T-helper 1 cell treated with Interleukin-12 subunit alpha and Interleukin-12 subunit beta and Interleukin-4 antibody, amounts not matched to agents 30 μg/mL and 1 μg/mL, for 36 hours (primary cell): ENCODE results near the gene MAEA.
"Not testable (repeated sequence)": the region's sequence is repeated elsewhere in the genome, so short reads cannot be mapped to it uniquely, and the experiment has no call there.

Experiments used
- H3K27ac Mint-ChIP-seq: one replicate; pipeline ENCODE4 v1.8.0; 2021; ENCODE audit warnings: mild to moderate bottlenecking, mixed read lengths
- H3K27me3 Mint-ChIP-seq: one replicate; pipeline ENCODE4 v1.8.0; 2021; ENCODE audit warnings: low read depth, mixed read lengths
- H3K36me3 Mint-ChIP-seq: one replicate; pipeline ENCODE4 v1.8.0; 2021; ENCODE audit warnings: low read depth, mixed read lengths
- H3K4me1 Mint-ChIP-seq: one replicate; pipeline ENCODE4 v1.8.0; 2021; ENCODE audit warnings: low read depth, mixed read lengths
- H3K4me3 Mint-ChIP-seq: one replicate; pipeline ENCODE4 v1.8.0; 2021; ENCODE audit warnings: mild to moderate bottlenecking, moderate library complexity, mixed read lengths
- H3K9me3 Mint-ChIP-seq: one replicate; pipeline ENCODE4 v1.8.0; 2021; ENCODE audit warnings: mixed read lengths

Gene MAEA

DNA sequence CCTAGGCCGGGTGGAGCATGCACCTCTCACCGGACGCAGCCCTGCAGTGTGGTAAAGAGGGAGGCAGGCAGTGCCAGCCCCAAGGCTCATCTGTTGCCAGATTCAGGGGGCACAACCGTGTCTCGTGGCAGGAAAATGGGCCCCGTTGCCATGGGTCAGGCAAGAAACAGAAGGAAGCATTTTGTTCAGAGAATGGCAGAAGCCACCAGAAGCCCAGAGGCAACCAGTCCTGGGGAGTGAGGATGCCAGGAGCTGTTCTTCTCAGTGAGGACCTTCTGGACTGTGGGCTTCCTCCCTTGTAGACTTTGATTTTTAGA is 44.8 kb downstream of the MAEA start:
- Mint-ChIP-seq H3K36me3 (peaks cover 44% of the 10 kb centered on the region), H3K4me3 (no peak overlapping the region), H3K9me3 (peaks cover 5% of the 10 kb centered on the region), H3K27ac (no peak overlapping the region), H3K4me1 (peaks cover 33% of the 10 kb centered on the region), H3K27me3 (no peaks in the 10 kb centered on the region)

DNA sequence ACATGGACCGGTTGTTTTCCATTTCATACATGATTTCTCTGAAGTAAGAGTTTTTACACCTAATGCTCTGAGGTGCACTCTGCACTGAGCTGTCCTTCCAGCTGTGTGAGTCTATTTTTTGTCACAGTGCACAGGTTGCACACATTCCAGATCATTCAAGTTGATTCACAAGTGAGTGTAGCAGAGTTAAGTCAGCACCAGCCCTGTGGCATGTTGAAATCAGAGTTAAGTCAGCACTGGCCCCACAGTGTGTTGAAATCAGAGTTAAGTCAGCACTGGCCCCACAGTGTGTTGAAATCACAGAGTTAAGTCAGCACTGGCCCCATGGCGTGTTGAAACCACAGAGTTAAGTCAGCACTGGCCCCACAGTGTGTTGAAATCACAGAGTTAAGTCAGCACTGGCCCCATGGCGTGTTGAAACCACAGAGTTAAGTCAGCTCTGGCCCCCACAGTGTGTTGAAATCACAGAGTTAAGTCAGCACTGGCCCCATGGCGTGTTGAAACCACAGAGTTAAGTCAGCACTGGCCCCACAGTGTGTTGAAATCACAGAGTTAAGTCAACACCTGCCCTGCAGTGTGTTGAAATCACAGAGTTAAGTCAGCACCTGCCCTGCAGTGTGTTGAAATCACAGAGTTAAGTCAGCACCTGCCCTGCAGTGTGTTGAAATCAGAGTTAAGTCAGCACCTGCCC is 45.6 kb downstream of the MAEA start:
- not testable (repeated sequence) for H3K27me3 Mint-ChIP-seq, H3K4me3 Mint-ChIP-seq, H3K9me3 Mint-ChIP-seq
- peaks cover 30% of the 10 kb centered on the region for H3K4me1 Mint-ChIP-seq
- H3K36me3 Mint-ChIP-seq, result peaks cover 42% of the 10 kb centered on the region
- H3K27ac Mint-ChIP-seq, result peak overlapping the region; percentile 45

DNA sequence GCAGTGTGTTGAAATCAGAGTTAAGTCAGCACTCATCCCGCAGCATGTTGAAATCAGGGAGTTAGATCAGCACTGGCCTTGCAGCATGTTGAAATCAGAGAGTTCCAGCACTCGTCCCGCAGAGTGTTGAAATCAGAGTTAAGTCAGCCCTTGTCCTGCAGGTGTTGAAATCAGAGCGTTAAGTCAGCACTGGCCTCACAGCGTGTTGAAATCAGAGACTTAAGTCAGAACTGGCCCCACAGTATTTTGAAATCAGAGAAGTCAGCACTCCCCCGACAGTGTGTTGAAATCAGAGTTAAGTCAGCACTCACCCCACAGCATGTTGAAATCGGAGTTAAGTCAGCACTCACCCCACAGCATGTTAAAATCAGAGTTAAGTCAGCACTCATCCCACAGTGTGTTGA is 46.4 kb downstream of the MAEA start:
- Mint-ChIP-seq H3K4me3 (no peak overlapping the region), H3K27ac (peak overlapping the region; percentile 12), H3K9me3 (peaks cover 5% of the 10 kb centered on the region), H3K27me3 (no peaks in the 10 kb centered on the region), H3K36me3 (peaks cover 44% of the 10 kb centered on the region), H3K4me1 (peaks cover 23% of the 10 kb centered on the region)

DNA sequence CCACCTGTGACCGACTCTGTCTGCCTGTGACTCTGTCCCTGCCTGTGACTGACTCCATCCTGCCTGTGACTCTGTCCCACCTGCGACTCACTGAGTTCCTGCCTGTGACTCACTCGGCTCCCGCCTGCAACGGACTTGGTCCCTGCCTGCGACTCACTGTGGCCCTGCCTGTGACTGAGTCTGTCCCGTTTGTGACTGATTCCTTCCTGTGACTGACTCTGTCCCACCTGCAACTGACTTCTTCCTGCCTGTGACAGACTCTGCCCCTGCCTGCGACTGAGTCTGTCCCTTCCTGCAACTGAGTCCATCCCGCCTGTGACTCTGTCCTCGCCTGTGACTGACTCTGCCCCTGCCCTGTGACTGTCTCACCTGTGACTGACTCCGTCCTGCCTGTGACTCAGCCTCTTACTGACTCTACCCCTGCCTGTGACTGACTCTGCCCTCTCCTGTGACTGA is 47.7 kb downstream of the MAEA start:
- Mint-ChIP-seq H3K27ac (peak overlapping the region; percentile 84), H3K4me1 (peaks cover 23% of the 10 kb centered on the region), H3K27me3 (no peaks in the 10 kb centered on the region), H3K36me3 (peaks cover 44% of the 10 kb centered on the region), H3K9me3 (peaks cover 5% of the 10 kb centered on the region), H3K4me3 (no peak overlapping the region)

DNA sequence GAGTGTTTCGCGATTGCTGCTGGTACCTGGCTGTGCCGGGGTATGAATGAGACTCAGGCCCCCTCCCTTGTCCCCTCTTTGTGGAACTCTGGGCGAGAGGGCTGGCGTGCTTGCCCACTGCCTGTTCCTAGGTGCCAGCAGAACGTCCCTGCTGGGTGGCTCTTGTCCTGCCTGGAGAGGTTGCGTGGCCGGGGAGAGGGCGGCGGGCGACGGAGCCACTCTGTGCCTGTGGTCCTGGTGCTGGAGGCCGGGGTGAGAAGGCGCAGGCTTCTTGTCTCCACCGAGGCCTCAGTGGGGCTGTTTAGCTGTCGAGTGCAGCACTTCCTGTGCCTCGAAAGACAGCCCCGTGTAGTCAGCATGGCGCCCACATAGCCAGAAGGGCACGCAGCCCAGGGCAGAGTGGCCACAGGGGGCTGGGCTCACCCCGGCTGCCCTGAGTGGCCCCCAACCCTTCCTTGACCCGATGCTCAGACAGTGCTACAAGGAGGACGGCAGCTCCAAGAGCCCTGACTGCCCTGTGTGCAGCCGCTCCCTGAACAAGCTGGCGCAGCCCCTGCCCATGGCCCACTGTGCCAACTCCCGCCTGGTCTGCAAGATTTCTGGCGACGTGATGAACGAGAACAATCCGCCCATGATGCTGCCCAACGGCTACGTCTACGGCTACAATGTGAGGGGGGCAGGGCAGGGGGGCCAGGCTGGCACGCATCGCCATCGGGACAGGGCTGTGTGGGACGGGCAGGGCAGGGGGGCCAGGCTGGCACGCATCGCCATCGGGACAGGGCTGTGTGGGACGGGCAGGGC is 48.5 kb downstream of the MAEA start:
- peaks cover 44% of the 10 kb centered on the region for H3K36me3 Mint-ChIP-seq
- no peaks in the 10 kb centered on the region for H3K27me3 Mint-ChIP-seq
- H3K4me3 Mint-ChIP-seq, result no peak overlapping the region
- H3K9me3 Mint-ChIP-seq, result peaks cover 5% of the 10 kb centered on the region
- peaks cover 23% of the 10 kb centered on the region for H3K4me1 Mint-ChIP-seq
- peak overlapping the region; percentile 84 for H3K27ac Mint-ChIP-seq

DNA sequence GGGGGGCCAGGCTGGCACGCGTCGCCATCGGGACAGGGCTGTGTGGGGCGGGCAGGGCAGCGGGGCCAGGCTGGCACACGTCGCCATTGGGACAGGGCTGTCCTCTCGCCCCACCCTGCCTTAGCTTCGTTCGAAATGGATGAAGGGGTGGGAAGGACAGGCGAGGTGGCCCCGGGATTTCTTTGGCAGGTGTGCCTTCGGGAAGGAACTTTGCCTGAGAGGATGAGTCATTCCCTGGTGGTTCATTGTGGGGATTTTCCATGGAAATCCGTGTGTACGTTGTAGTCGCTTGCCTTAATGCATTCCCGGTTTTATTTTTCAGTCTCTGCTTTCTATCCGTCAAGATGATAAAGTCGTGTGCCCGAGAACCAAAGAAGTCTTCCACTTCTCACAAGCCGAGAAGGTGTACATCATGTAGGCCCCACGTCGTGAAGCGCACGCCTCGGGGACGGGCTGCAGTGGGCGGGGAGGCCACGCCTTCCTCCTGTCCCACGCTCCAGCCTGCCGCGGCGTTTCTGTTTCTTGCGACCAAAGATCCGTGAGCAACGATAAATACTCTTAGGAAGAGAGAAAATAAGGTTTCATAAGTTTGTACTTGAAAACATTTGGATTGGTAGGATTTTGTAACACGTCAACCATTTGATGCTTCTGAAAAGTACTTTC is 49.2 kb downstream of the MAEA start:
- H3K4me3 Mint-ChIP-seq, result no peak overlapping the region
- H3K36me3 Mint-ChIP-seq, result peaks cover 44% of the 10 kb centered on the region
- peaks cover 5% of the 10 kb centered on the region for H3K9me3 Mint-ChIP-seq
- no peaks in the 10 kb centered on the region for H3K27me3 Mint-ChIP-seq
- H3K27ac Mint-ChIP-seq, result no peak overlapping the region
- H3K4me1 Mint-ChIP-seq, result peaks cover 25% of the 10 kb centered on the region

DNA sequence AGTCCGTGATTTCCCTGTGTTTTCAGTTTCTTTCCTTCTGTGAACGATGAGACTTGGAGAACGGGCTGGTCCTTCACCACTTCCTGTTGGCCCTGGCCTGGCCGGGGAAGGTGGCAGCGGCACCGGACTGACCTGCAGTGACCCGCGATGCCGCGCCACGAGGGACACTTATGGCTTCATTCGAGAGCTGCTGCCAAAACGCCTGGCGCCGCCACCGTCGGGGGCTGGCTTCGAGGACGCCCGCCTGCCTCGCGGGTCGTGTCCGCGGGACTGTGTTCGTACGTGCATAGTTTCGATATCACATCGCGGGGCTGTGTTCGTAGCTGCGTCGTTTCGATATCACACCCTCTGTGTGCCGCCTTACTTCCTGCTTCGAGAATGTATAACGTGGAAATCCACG is 49.8 kb downstream of the MAEA start:
- Mint-ChIP-seq H3K36me3 (peaks cover 41% of the 10 kb centered on the region), H3K4me1 (peaks cover 27% of the 10 kb centered on the region)

DNA sequence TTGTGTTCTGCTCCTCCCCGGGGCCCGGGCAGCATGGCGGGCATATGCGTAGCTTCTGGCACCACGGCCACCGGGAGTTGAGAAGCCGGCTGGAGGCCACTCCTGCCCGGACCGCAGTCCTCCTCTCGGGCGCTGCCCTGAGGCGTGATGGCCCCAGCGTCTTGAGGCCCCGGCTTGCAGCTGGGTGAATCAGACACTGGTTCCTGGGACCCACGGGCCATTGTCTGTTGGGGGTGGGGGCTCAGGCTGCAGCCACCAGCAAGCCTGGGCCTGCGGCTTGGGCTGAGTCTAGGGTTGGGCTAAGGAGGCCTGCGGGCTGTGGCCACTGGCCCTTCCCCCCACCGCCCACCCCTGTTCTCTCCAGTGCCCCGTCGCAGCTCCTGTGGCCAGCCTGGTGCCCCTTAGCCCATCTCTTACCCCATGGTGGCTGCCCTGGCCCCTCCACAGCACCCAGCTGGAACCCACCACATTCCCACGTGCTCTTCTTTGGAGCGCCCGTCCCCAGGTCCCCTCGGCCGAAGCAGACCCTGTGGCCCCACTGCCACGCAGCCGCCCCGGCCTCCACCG is 50.6 kb downstream of the MAEA start:
- H3K9me3 Mint-ChIP-seq, result peaks cover 5% of the 10 kb centered on the region
- peaks cover 33% of the 10 kb centered on the region for H3K36me3 Mint-ChIP-seq
- H3K4me3 Mint-ChIP-seq, result no peak overlapping the region
- H3K27me3 Mint-ChIP-seq, result no peaks in the 10 kb centered on the region
- no peak overlapping the region for H3K27ac Mint-ChIP-seq
- peaks cover 25% of the 10 kb centered on the region for H3K4me1 Mint-ChIP-seq

More for the DNA sequence above, 49.8 kb downstream of the MAEA start:
- Mint-ChIP-seq H3K27ac (no peak overlapping the region), H3K4me3 (no peak overlapping the region), H3K9me3 (peaks cover 5% of the 10 kb centered on the region), H3K27me3 (no peaks in the 10 kb centered on the region)

DNA sequence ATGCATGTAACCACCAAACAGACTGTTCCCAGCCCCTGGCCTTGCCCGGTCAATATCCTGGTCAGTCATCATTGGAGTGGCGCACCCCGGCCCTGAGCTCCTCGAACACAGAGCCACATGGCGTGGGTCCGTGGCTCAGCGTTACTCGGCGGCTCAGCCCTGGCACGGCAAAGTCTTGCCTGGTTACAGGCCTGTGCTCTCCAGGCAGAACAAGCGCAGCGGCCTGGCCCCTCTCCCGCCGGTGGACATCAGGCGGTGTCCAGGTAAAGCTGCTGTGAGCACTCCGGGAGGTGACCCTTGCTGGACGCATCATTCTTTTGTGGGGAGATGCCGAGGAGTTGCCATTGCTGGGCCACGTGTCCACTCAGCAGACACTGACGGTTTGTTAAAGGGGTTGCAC is 51.2 kb downstream of the MAEA start:
- Mint-ChIP-seq H3K36me3 (peaks cover 34% of the 10 kb centered on the region), H3K4me1 (peaks cover 29% of the 10 kb centered on the region), H3K4me3 (no peak overlapping the region), H3K27ac (no peak overlapping the region), H3K9me3 (peaks cover 5% of the 10 kb centered on the region), H3K27me3 (no peaks in the 10 kb centered on the region)

DNA sequence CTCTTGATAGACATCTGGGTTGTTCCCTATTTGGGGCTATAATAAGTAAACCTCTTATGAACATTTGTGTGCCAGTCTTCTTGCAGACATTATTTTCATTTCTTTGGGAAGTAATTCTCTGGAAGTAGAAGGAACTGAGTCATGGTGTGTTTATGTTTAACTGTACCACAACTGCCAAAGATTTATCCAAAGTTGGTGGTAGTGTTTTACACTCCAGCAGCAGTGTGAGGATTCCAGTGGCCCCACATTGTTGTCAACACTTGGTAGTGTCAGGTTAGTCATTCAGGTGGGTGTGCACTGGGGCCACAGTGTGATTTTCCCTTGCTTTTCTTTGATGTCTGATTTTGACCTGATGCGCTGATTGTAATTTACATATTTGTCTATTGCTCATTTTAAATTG is 52.3 kb downstream of the MAEA start:
- Mint-ChIP-seq H3K27ac (no peak overlapping the region), H3K27me3 (no peaks in the 10 kb centered on the region), H3K36me3 (peaks cover 25% of the 10 kb centered on the region), H3K9me3 (no peaks in the 10 kb centered on the region), H3K4me1 (peaks cover 22% of the 10 kb centered on the region), H3K4me3 (no peak overlapping the region)

DNA sequence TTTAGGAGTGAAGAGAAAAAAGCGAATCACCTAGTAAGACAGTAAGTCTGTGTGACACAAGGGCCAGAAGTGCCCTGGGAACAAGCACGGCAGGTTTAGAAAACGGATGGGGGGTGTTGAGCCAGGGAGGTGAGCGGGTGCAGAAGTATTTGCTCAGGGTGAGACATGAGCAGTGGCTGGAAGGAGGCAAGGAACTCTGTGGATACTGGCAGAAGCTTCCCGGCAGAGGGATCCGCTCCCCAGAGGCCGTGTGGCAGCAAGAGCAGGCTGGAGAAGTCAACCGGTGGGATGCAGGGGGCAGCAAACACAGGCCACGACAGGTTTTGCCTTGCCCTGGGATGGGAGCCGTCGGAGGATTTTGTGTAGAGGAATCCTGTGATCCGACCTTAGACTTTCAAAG is 55.0 kb downstream of the MAEA start:
- H3K4me1 Mint-ChIP-seq, result peaks cover 23% of the 10 kb centered on the region
- H3K4me3 Mint-ChIP-seq, result peak overlapping the region; percentile 98
- H3K27me3 Mint-ChIP-seq, result no peaks in the 10 kb centered on the region
- H3K27ac Mint-ChIP-seq, result peak overlapping the region; percentile 69
- no peaks in the 10 kb centered on the region for H3K9me3 Mint-ChIP-seq
- peaks cover 15% of the 10 kb centered on the region for H3K36me3 Mint-ChIP-seq

DNA sequence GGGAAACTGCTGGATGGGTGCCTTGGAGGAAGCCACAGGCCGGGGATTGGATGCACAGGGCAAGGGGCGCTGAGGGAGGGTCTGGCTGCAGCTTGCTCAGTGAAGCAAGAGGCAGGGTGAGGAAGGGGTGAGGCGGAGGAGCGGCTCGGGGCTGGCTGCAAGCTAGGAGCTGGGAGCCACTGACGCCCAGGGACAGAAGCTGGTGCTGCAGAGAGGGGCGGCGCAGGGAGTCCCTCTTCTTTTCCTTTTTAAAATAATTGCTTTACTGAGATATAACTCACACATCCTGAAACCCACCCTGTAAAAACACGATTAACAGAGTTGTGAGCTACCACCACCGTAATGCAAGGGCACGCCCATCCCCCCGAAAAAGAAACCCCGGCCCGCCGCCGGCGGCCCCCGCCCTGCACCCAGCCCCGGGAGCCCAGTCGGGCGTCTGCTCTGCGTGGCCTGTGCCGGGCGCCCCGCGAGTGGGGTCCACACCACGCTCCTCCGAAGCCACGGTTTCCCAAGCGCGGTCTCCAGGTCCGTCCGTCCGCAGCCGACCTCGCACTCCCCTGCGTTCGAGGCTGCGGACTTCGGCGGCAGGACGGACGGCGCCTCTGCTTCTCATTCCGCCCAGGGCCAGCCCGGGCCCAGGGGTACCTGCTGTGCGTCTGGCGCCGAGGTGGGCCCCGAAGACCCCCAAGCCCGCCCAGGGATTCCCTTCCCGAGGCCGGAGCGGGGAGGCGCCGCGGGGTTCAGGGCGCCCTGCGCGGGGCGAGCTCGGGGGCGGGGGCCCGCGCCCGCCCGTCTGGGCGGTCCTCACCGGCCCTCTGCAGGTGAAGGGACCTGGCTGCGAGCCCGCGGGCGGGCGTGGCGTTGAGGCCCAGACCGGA is 56.5 kb downstream of the MAEA start:
- Mint-ChIP-seq H3K4me1 (peaks cover 23% of the 10 kb centered on the region), H3K36me3 (peaks cover 9% of the 10 kb centered on the region), H3K27me3 (no peaks in the 10 kb centered on the region), H3K4me3 (peak overlapping the region; percentile 98), H3K27ac (peak overlapping the region; percentile 94), H3K9me3 (no peaks in the 10 kb centered on the region)

DNA sequence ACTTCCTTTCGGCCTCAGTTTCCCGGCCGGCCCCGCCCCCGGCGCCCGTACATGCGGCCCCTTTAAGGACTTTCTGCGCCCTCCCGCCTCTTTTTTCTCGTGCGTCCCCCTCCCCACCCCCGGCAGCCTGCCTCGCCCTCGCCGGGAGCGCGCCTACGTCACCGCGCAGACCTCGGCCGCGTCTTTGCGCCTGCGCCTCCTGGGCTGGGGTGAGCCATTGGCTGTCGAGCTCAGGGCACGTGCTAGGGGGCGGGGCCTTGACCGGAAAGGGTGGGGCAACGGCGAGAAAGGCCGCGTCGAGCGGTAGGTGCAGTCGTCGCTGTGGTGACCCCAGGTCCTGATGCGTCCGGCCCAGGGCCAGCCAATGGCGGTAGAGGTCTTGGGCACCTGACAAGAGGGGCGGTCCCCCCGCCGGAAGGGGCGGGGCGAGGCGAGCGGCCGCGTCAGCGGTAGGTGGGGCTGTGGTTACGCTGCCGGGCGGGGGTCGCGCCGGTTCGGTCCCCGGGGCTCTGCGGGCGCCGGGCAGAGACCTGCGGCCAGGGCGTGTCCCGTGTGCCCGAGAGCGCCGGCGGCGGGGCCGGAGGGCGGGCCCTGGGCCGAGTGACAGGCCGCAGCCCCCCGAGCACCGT is 57.2 kb downstream of the MAEA start, which contains the start of gene UVSSA:
UVSSA (plus strand) TSS at position 428 of the 629 bp plus-strand sequence. CDS start 884 bp downstream, outside the sequence.
- Mint-ChIP-seq H3K4me1 (peaks cover 27% of the 10 kb centered on the region), H3K36me3 (peaks cover 6% of the 10 kb centered on the region), H3K4me3 (peak within 1 kb of the TSS; percentile 98), H3K27ac (peak within 1 kb of the TSS; percentile 94), H3K9me3 (no peaks in the 10 kb centered on the region), H3K27me3 (no peaks in the 10 kb centered on the region)
